Smooth muscle cell (in vitro differentiated cells): ENCODE results near the gene KCNIP3. TPM values are rescaled to one million over a fixed set of nuclear protein-coding genes. Genes with fewer than 3 reads are reported as not detected.

Experiments
- DNase-seq: peaks from one replicate; lab custom pipeline; 2025; ENCODE audit not compliant: unreplicated experiment; lab: John Stamatoyannopoulos, UW
- H2AFZ ChIP-seq: fragments of 200-600 bp; sonication (generic); 2 replicates; pipeline ENCODE4 v1.6.0; 2016; ENCODE audit warnings: antibody characterized with exemption, low read depth, mild to moderate bottlenecking
- H3F3A ChIP-seq: fragments of 200-600 bp; sonication (generic); 2 replicates; pipeline ENCODE4 v1.6.0; 2017; ENCODE audit warnings: antibody characterized with exemption, low read depth
- H3K27ac ChIP-seq: fragments of 200-600 bp; sonication (generic); 2 replicates; pipeline ENCODE4 v1.5.1; 2016; ENCODE audit warnings: low read depth, mild to moderate bottlenecking
- H3K27me3 ChIP-seq: fragments of 200-600 bp; sonication (generic); 2 replicates; pipeline ENCODE4 v1.6.1; 2016; ENCODE audit warnings: low read depth, mild to moderate bottlenecking
- H3K36me3 ChIP-seq: fragments of 200-600 bp; sonication (generic); 2 replicates; pipeline ENCODE4 v1.5.1; 2016; ENCODE audit warnings: low read depth
- H3K4me1 ChIP-seq: fragments of 200-600 bp; sonication (generic); 2 replicates; pipeline ENCODE4 v1.5.1; 2016; ENCODE audit warnings: low read depth
- H3K4me2 ChIP-seq: fragments of 200-600 bp; sonication (generic); 2 replicates; pipeline ENCODE4 v1.6.0; 2016; ENCODE audit warnings: mild to moderate bottlenecking
- H3K4me3 ChIP-seq: fragments of 200-600 bp; sonication (generic); 2 replicates; pipeline ENCODE4 v1.5.1; 2016; ENCODE audit warnings: mild to moderate bottlenecking
- H3K79me2 ChIP-seq: fragments of 200-600 bp; sonication (generic); 2 replicates; pipeline ENCODE4 v1.6.0; 2016; ENCODE audit warnings: low read depth, mild to moderate bottlenecking
- H3K9ac ChIP-seq: fragments of 200-600 bp; sonication (generic); 2 replicates; pipeline ENCODE4 v1.6.0; 2016; ENCODE audit warnings: low read depth
- H3K9me3 ChIP-seq: fragments of 200-600 bp; sonication (generic); replicated peaks from 2 replicates; pipeline ENCODE4 v1.5.1; 2016; ENCODE audit warnings: low read depth
- H4K20me1 ChIP-seq: fragments of 200-600 bp; sonication (generic); 2 replicates; pipeline ENCODE4 v1.6.0; 2016; ENCODE audit warnings: low read depth
- CTCF ChIP-seq: fragments of 200-600 bp; sonication (generic); IDR thresholded peaks from 2 replicates; pipeline ENCODE4 v1.5.1; 2017; ENCODE audit warnings: borderline replicate concordance, mild to moderate bottlenecking, antibody characterized with exemption; ENCODE audit not compliant: insufficient read depth, poor library complexity, severe bottlenecking
- WGBS: methylation state at CpG from one replicate; pipeline ENCODE4 v1.1.7; 2016; ENCODE audit warnings: low lambda C conversion rate; 5-methylcytosine and 5-hydroxymethylcytosine counted together
- polyA plus RNA-seq: library from polyadenylated mRNA; unstranded; fragments of >200 nt; fragmentation: Nextera tagmentation; extraction: Ambion mirVana; gene quantifications from 2 replicates; pipeline ENCODE4 v1.2.1, GENCODE V29; 2016
- total RNA-seq: library from RNA; depleted of rRNA; stranded (reverse); fragments of >200 nt; gene quantifications from 2 replicates; pipeline ENCODE4 v1.2.3, GENCODE V29; 2014

Gene KCNIP3
- total and polyA plus RNA-seq, 2 experiments from 2014 or later: 1.1 to 7.6 TPM

GRCh38 chr2:95301186-95301585 lies 4.0 kb downstream of the KCNIP3 start:
- H4K20me1 ChIP-seq: no peaks in the 10 kb centered on the region
- no peak overlapping the region for H3K9ac ChIP-seq
- no peaks in the 10 kb centered on the region for H3K9me3 ChIP-seq
- TF ChIP-seq CTCF: no peak
- H3K4me2 ChIP-seq: no peak overlapping the region
- DNase-seq: no peak
- H3K79me2 ChIP-seq: no peaks in the 10 kb centered on the region
- H3K36me3 ChIP-seq: no peaks in the 10 kb centered on the region
- H2AFZ ChIP-seq: no peak overlapping the region
- no peak overlapping the region for H3K4me3 ChIP-seq
- H3F3A ChIP-seq: no peaks in the 10 kb centered on the region
- no peaks in the 10 kb centered on the region for H3K27me3 ChIP-seq
- 93% methylated on average over 4 of the region's 4 CpGs for WGBS
- no peak overlapping the region for H3K27ac ChIP-seq
- no peaks in the 10 kb centered on the region for H3K4me1 ChIP-seq

DNA sequence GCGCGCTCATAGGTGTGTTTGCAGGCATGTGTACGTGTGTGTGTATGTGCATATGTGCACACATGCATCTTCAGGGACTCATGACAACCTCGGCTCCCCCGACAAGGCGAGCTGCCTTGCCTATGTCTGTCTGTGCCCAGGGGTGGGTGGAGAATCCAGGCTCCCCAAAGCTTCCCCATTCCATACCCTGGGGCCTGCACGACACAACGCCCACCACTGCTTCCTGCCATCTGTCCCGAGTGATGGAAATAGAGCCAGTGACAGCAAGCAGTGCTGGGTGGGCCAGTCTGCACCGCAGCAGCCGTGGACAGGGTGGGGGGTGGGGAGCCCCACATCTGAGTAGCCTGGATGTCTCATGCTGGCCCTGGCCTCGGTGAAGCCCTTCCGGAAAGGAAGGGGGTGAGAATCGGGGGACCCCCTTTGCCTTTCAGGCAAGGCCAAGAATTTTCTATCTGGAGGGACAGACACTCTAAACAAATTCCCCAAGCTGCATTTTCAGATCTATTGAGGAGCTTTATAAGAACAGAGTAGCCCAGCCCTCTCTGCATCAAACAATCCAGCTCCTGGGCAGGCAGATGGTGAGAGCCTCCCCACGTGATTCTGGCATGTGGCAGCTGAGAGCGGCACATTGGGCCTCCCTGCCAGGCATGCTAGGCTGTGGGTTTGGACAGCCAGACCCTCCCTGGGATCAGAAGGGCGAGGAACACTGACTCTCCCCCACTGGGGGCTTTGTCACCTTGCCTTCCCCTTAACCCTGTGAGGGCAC lies 4.9 kb downstream of the KCNIP3 start:
- H3K4me3 ChIP-seq: no peak overlapping the region
- TF ChIP-seq CTCF: no peak
- no peaks in the 10 kb centered on the region for H3F3A ChIP-seq
- WGBS: 78% methylated on average over 17 of the region's 17 CpGs
- no peak overlapping the region for H2AFZ ChIP-seq
- H3K4me2 ChIP-seq: no peak overlapping the region
- no peaks in the 10 kb centered on the region for H3K36me3 ChIP-seq
- H3K9me3 ChIP-seq: no peaks in the 10 kb centered on the region
- H3K79me2 ChIP-seq: no peaks in the 10 kb centered on the region
- H4K20me1 ChIP-seq: no peaks in the 10 kb centered on the region
- no peak for DNase-seq
- H3K4me1 ChIP-seq: no peaks in the 10 kb centered on the region
- no peak overlapping the region for H3K27ac ChIP-seq
- no peaks in the 10 kb centered on the region for H3K27me3 ChIP-seq
- no peak overlapping the region for H3K9ac ChIP-seq

DNA sequence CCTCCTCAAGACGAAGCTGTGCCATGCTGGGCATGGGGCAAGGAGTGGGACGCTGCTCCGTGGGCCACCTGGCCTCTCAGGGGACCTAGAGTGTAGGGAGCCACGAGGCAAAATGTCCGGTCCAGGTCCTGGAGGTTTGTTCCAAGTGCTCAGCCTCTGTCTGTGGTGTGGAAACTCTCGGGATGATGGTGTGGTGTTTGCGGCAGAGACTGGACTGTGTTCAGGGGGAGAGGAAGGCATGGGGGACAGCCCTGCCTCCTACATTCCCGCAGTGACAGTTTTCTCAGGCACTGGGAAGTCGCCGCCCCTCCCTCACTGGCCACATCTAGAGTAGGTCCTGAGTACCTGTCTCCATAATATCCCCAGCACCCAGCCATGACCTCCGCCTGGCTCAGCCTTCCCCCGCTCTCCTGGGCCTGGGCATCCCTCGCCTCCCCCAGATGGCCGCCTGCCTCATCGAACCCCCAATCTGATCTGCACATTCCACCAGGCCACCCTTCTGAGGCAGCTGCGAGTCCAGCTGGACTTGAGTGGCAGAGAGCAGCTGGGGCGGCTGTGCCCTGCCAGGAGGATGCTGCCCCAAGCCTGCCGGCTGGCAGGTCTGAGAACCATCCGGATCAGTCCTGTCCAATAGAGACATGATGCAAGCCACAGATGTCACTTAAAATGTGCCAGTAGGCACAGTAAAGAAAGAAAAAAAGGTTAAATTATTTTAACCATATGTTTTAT lies 6.2 kb downstream of the KCNIP3 start:
- no peak overlapping the region for H2AFZ ChIP-seq
- no peak overlapping the region for H3K4me3 ChIP-seq
- H3K27ac ChIP-seq: no peak overlapping the region
- no peaks in the 10 kb centered on the region for H3K9me3 ChIP-seq
- no peak for DNase-seq
- H3K79me2 ChIP-seq: no peaks in the 10 kb centered on the region
- H3K27me3 ChIP-seq: no peaks in the 10 kb centered on the region
- WGBS: 89% methylated on average over 19 of the region's 19 CpGs
- TF ChIP-seq CTCF: no peak
- no peaks in the 10 kb centered on the region for H4K20me1 ChIP-seq
- no peaks in the 10 kb centered on the region for H3K36me3 ChIP-seq
- no peaks in the 10 kb centered on the region for H3K4me1 ChIP-seq
- no peak overlapping the region for H3K9ac ChIP-seq
- H3K4me2 ChIP-seq: no peak overlapping the region
- no peaks in the 10 kb centered on the region for H3F3A ChIP-seq
